Measurements from ENCODE around the gene CITED1.

Gene CITED1, protein sequence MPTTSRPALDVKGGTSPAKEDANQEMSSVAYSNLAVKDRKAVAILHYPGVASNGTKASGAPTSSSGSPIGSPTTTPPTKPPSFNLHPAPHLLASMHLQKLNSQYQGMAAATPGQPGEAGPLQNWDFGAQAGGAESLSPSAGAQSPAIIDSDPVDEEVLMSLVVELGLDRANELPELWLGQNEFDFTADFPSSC

GRCh38 chrX:72305286-72306084, at the start of gene CITED1:
Gene CITED1, minus strand, starts transcription at chrX:72305914. Its CDS starts 3,045 bp downstream, at chrX:72302869.
- TF ChIP-seq POLR2AphosphoS5 (IDR thresholded peaks at IDR 0.05; ENCODE audit: borderline replicate concordance, low read depth, low read length) (no peak), EZH2 (IDR thresholded peaks at IDR 0.05) (peak; percentile 96)
- H3K9ac ChIP-seq (ENCODE audit: insufficient read length) = no peak within 1 kb of the TSS
- H3K36me3 ChIP-seq (ENCODE audit: insufficient read depth, low read length) = no peaks in the 10 kb centered on the region
- H3K4me3 ChIP-seq = peak within 1 kb of the TSS; percentile 78
- no peak within 1 kb of the TSS for H3K27ac ChIP-seq
- no peaks in the 10 kb centered on the region for H3K9me3 ChIP-seq (ENCODE audit: low read depth, low read length)
- no peak for DNase-seq (ENCODE audit: low read depth, low spot score)

GRCh38 chrX:72352786-72353185, 47.1 kb upstream of the CITED1 start:
- DNase-seq (ENCODE audit: low read depth, low spot score) = no peak
- H3K36me3 ChIP-seq (ENCODE audit: insufficient read depth, low read length) = no peaks in the 10 kb centered on the region
- H3K27ac ChIP-seq = no peak overlapping the region
- no peak overlapping the region for H3K9ac ChIP-seq (ENCODE audit: insufficient read length)
- no peak overlapping the region for H3K4me3 ChIP-seq
- TF ChIP-seq EZH2 (IDR thresholded peaks at IDR 0.05) = no peak
- no peak for TF ChIP-seq FOXP2 (optimal IDR thresholded peaks at IDR 0.05; ENCODE audit: control extremely low read depth, extremely low read length, insufficient read depth)
- TF ChIP-seq POLR2AphosphoS5 (IDR thresholded peaks at IDR 0.05; ENCODE audit: borderline replicate concordance, low read depth, low read length) = no peak
- H3K9me3 ChIP-seq (ENCODE audit: low read depth, low read length) = no peaks in the 10 kb centered on the region

DNA sequence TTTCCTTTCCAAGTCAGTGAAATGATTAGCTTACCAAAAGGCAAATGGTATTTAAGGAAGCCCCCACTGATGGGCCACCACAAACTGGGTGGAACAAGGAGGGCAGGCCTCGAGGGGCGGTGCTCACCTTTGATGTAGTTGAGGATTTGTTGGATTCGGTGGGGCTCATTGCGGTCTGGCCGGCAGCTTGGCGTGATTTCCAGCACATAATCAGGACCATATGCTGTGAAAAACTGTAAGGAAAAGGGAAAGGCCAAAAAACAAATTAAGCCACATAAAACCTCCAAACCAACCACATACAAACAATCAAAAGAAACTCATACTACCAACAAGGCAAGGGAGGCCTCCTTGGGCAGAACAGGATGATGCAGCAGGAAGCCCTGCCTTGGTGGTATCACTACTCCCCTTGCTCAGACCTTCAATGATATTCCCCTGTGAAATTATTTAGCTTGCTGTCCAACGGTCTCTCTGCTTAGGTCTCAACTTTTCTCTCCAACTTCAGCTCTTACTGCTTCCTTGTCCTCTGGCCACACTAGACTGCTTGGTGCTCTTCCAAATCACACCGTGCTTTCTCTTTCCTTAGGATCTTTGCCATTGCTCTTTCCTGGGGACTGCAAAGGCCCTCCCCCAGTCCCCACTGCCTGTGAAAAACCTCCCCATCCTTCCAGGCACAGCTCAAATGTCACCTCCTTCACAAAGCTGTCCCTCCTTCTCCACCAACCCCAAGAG, 46.1 kb upstream of the CITED1 start:
- H3K9ac ChIP-seq (ENCODE audit: insufficient read length) = no peak overlapping the region
- H3K27ac ChIP-seq = no peak overlapping the region
- no peak overlapping the region for H3K4me3 ChIP-seq
- DNase-seq (ENCODE audit: low read depth, low spot score) = no peak
- H3K36me3 ChIP-seq (ENCODE audit: insufficient read depth, low read length) = no peaks in the 10 kb centered on the region
- no peaks in the 10 kb centered on the region for H3K9me3 ChIP-seq (ENCODE audit: low read depth, low read length)
- TF ChIP-seq EZH2 (IDR thresholded peaks at IDR 0.05) (no peak), FOXP2 (optimal IDR thresholded peaks at IDR 0.05; ENCODE audit: control extremely low read depth, extremely low read length, insufficient read depth) (no peak), POLR2AphosphoS5 (IDR thresholded peaks at IDR 0.05; ENCODE audit: borderline replicate concordance, low read depth, low read length) (no peak)

- no peak overlapping the region for H3K9ac ChIP-seq (ENCODE audit: insufficient read length)
- TF ChIP-seq FOXP2 (optimal IDR thresholded peaks at IDR 0.05; ENCODE audit: control extremely low read depth, extremely low read length, insufficient read depth) (no peak), POLR2AphosphoS5 (IDR thresholded peaks at IDR 0.05; ENCODE audit: borderline replicate concordance, low read depth, low read length) (no peak), EZH2 (IDR thresholded peaks at IDR 0.05) (no peak)
- DNase-seq (ENCODE audit: low read depth, low spot score) = no peak
- H3K36me3 ChIP-seq (ENCODE audit: insufficient read depth, low read length) = no peaks in the 10 kb centered on the region
- H3K27ac ChIP-seq = no peak overlapping the region
- no peak overlapping the region for H3K4me3 ChIP-seq
- no peaks in the 10 kb centered on the region for H3K9me3 ChIP-seq (ENCODE audit: low read depth, low read length)
Measured at GRCh38 chrX:72349190-72349589, 43.5 kb upstream of the CITED1 start.

GRCh38 chrX:72348247-72348979, 42.7 kb upstream of the CITED1 start:
- no peaks in the 10 kb centered on the region for H3K9me3 ChIP-seq (ENCODE audit: low read depth, low read length)
- no peak overlapping the region for H3K27ac ChIP-seq
- no peaks in the 10 kb centered on the region for H3K36me3 ChIP-seq (ENCODE audit: insufficient read depth, low read length)
- TF ChIP-seq POLR2AphosphoS5 (IDR thresholded peaks at IDR 0.05; ENCODE audit: borderline replicate concordance, low read depth, low read length) = no peak
- TF ChIP-seq EZH2 (IDR thresholded peaks at IDR 0.05) = no peak
- no peak for TF ChIP-seq FOXP2 (optimal IDR thresholded peaks at IDR 0.05; ENCODE audit: control extremely low read depth, extremely low read length, insufficient read depth)
- H3K9ac ChIP-seq (ENCODE audit: insufficient read length) = no peak overlapping the region
- DNase-seq (ENCODE audit: low read depth, low spot score) = no peak
- no peak overlapping the region for H3K4me3 ChIP-seq

DNA sequence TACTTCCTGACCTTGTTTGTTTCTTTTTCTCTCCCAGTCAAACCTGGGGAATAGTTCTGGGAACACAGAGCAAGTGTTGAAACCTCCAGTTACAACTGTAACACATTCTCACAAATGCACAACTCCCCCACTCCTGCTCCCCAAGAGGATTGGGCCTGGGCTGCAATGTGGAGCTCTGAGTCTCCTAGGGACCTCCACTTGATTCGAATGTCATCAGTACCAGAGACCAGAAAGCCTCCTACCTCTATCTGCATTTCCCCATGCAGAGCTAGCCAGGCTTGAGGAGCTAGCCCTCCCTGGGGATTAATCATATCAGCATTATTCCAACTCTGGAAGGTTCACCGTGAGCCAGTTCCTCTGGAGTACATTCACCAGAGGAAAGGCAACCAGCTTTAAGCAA, 41.7 kb upstream of the CITED1 start:
- Histone ChIP-seq H3K27ac (no peak overlapping the region), H3K9me3 (ENCODE audit: low read depth, low read length) (no peaks in the 10 kb centered on the region), H3K9ac (ENCODE audit: insufficient read length) (no peak overlapping the region), H3K4me3 (no peak overlapping the region), H3K36me3 (ENCODE audit: insufficient read depth, low read length) (no peaks in the 10 kb centered on the region)
- no peak for DNase-seq (ENCODE audit: low read depth, low spot score)
- no peak for TF ChIP-seq EZH2 (IDR thresholded peaks at IDR 0.05)
- TF ChIP-seq FOXP2 (optimal IDR thresholded peaks at IDR 0.05; ENCODE audit: control extremely low read depth, extremely low read length, insufficient read depth) = no peak
- no peak for TF ChIP-seq POLR2AphosphoS5 (IDR thresholded peaks at IDR 0.05; ENCODE audit: borderline replicate concordance, low read depth, low read length)

DNA sequence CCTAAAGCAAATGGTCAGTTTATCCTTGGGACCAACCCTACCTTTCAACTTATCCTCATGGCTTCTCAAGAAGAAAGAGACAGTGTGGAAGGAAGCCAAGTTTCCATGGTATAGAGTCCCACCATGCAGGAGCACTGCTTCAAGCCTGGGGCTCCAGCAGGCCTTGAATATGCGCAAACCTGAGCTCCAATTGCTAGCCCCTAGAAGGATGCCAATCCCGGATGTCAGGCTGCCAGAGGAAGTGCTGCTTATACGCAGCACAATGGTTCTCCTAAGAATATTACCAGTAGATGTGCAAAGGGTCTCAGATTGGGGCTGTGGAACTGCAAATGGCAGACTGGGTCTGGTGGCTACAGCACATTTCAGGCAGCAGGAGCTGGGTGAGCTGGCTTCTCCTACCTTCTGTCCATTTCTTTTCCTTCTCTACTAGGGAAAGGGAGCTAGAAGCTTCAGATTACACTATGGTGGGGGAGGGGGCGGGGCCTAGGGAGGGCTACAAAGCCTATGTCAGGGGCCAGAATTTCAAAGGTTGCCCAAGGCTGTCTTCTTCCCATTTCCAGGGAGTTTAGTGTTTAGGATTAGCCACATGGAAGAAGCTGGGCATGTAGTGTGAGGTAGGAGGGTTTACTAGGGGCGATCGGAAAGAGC, 40.7 kb upstream of the CITED1 start:
- DNase-seq (ENCODE audit: low read depth, low spot score) = no peak
- H3K27ac ChIP-seq = no peak overlapping the region
- H3K4me3 ChIP-seq = no peak overlapping the region
- H3K9ac ChIP-seq (ENCODE audit: insufficient read length) = no peak overlapping the region
- H3K36me3 ChIP-seq (ENCODE audit: insufficient read depth, low read length) = no peaks in the 10 kb centered on the region
- no peak for TF ChIP-seq FOXP2 (optimal IDR thresholded peaks at IDR 0.05; ENCODE audit: control extremely low read depth, extremely low read length, insufficient read depth)
- no peak for TF ChIP-seq EZH2 (IDR thresholded peaks at IDR 0.05)
- TF ChIP-seq POLR2AphosphoS5 (IDR thresholded peaks at IDR 0.05; ENCODE audit: borderline replicate concordance, low read depth, low read length) = no peak
- no peaks in the 10 kb centered on the region for H3K9me3 ChIP-seq (ENCODE audit: low read depth, low read length)

Measured in SK-N-MC (cell line).